ENCODE data around the gene SIN3B. TPM values are rescaled to one million over a fixed set of nuclear protein-coding genes. Genes with fewer than 3 reads are reported as not detected.

Gene SIN3B
- total and polyA plus RNA-seq, 2 experiments from 2014 or later = 14.9 to 18.7 TPM

DNA sequence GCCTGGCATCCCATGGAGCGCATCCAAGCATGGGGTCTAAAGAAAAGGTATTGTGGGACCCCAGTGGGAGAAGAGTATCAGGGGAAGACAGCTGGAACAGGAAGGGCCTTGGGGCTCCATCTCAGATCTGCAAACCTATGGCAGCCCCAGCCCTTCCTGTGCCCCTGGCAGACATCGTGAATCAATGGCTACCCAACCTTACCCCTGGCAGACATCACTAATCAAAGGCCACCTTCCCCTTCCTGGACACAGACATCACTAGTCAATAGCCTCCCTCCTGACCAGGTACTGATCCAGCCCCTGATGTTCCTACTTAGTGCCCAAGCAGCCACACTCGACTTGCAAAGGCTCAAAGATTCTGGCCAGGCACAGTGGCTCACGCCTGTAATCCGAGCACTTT lies 75.4 kb downstream of the SIN3B start:
- no peaks in the 10 kb centered on the region for H3K9me2 ChIP-seq (ENCODE audit: insufficient read depth)
- no peaks in the 10 kb centered on the region for H4K20me1 ChIP-seq (ENCODE audit: insufficient read depth)
- no peaks in the 10 kb centered on the region for H3K4me1 ChIP-seq (ENCODE audit: insufficient read depth)
- H3K36me3 ChIP-seq (ENCODE audit: low read depth) = no peaks in the 10 kb centered on the region
- WGBS, 2 experiments (ENCODE audit: low coverage in 1 of 2, low lambda C conversion rate in 2 of 2, missing lambda C conversion rate in 2 of 2) = 15 to 19% methylated on average over 5 of the region's 5 CpGs
- no peak overlapping the region for H2AFZ ChIP-seq
- no peak for DNase-seq
- H3K4me2 ChIP-seq (ENCODE audit: unreplicated experiment) = no peak overlapping the region
- no peaks in the 10 kb centered on the region for H3K79me2 ChIP-seq (ENCODE audit: insufficient read depth)
- TF ChIP-seq EZH2 (IDR thresholded peaks at IDR 0.05; ENCODE audit: insufficient read depth, poor library complexity, severe bottlenecking) (no peak), EZH2phosphoT487 (IDR thresholded peaks at IDR 0.05; ENCODE audit: insufficient read depth, low read depth) (no peak)
- in situ Hi-C loops (cut with MboI) = no loop called here
- H3K4me3 ChIP-seq = no peak overlapping the region
- no peaks in the 10 kb centered on the region for H3K9me3 ChIP-seq (ENCODE audit: low read depth)
- no peak overlapping the region for H3K27ac ChIP-seq
- H3K27me3 ChIP-seq (replicated peaks; ENCODE audit: insufficient read depth) = no peaks in the 10 kb centered on the region
- H3F3A ChIP-seq (ENCODE audit: insufficient read depth) = no peaks in the 10 kb centered on the region
- H3K9ac ChIP-seq = no peak overlapping the region

DNA sequence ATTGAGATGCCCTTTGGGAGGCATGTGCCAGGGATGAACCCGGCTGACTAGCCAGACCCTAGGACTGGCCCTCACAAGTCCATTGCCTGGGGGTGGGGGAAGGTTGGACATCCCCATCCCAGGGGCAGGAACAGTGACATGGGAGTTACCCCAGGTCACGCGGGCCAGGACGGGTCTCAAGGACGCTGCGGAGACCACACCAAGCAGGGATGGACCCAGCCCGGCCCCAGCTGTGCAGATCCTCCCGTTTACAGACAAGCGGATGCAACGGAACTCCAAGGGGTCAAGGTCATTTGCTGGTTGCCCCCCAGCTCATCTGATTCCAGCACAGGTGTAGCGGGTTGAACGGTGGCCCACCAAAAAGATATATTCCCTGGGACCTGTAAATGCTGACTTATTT lies 79.6 kb downstream of the SIN3B start:
- in situ Hi-C loops (cut with MboI) = no loop called here
- H3F3A ChIP-seq (ENCODE audit: insufficient read depth) = no peaks in the 10 kb centered on the region

DNA sequence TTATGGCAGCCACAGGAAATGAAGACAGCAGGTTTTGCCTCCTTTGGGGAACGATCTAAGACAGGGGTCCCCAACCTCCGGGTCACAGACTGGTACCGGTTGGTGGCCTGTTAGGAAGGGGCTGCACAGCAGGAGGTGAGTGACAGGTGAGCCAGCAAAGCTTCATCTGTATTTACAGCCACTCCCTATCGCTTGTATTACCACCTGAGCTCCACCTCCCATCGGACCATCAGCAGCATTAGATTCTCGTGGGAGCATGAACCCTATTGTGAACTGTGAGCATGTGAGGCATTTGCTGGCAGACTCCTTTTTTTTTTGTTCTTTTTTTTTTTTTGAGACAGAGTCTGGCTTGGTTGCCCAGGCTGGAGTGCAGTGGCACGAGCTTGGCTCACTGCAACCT lies 81.8 kb downstream of the SIN3B start:
- Histone ChIP-seq H3K4me3 (no peak overlapping the region), H3K9me3 (ENCODE audit: low read depth) (no peaks in the 10 kb centered on the region), H3K9me2 (ENCODE audit: insufficient read depth) (no peaks in the 10 kb centered on the region), H2AFZ (no peak overlapping the region), H3K4me2 (ENCODE audit: unreplicated experiment) (no peak overlapping the region), H3K27ac (no peak overlapping the region), H3K27me3 (replicated peaks; ENCODE audit: insufficient read depth) (no peaks in the 10 kb centered on the region), H3F3A (ENCODE audit: insufficient read depth) (no peaks in the 10 kb centered on the region), H4K20me1 (ENCODE audit: insufficient read depth) (no peaks in the 10 kb centered on the region), H3K36me3 (ENCODE audit: low read depth) (no peaks in the 10 kb centered on the region), H3K9ac (no peak overlapping the region), H3K79me2 (ENCODE audit: insufficient read depth) (no peaks in the 10 kb centered on the region), H3K4me1 (ENCODE audit: insufficient read depth) (no peaks in the 10 kb centered on the region)
- no peak for DNase-seq
- 25 to 29% methylated on average over 7 of the region's 7 CpGs for WGBS, 2 experiments (ENCODE audit: low coverage in 1 of 2, low lambda C conversion rate in 2 of 2, missing lambda C conversion rate in 2 of 2)
- TF ChIP-seq EZH2phosphoT487 (IDR thresholded peaks at IDR 0.05; ENCODE audit: insufficient read depth, low read depth) (no peak), EZH2 (IDR thresholded peaks at IDR 0.05; ENCODE audit: insufficient read depth, poor library complexity, severe bottlenecking) (no peak)
- in situ Hi-C loops (cut with MboI) = no loop called here

More for the DNA sequence above, 79.6 kb downstream of the SIN3B start:
- Histone ChIP-seq H3K4me3 (no peak overlapping the region), H3K36me3 (ENCODE audit: low read depth) (no peaks in the 10 kb centered on the region), H3K9me2 (ENCODE audit: insufficient read depth) (no peaks in the 10 kb centered on the region), H3K27ac (no peak overlapping the region), H3K9me3 (ENCODE audit: low read depth) (no peaks in the 10 kb centered on the region), H3K4me2 (ENCODE audit: unreplicated experiment) (no peak overlapping the region), H2AFZ (no peak overlapping the region), H3K9ac (no peak overlapping the region), H3K27me3 (replicated peaks; ENCODE audit: insufficient read depth) (no peaks in the 10 kb centered on the region), H3K4me1 (ENCODE audit: insufficient read depth) (no peaks in the 10 kb centered on the region), H3K79me2 (ENCODE audit: insufficient read depth) (no peaks in the 10 kb centered on the region), H4K20me1 (ENCODE audit: insufficient read depth) (no peaks in the 10 kb centered on the region)
- no peak for DNase-seq
- 57% methylated on average over 12 of the region's 12 CpGs for WGBS, 2 experiments (ENCODE audit: low coverage in 1 of 2, low lambda C conversion rate in 2 of 2, missing lambda C conversion rate in 2 of 2)
- no peak for TF ChIP-seq EZH2 (IDR thresholded peaks at IDR 0.05; ENCODE audit: insufficient read depth, poor library complexity, severe bottlenecking)
- TF ChIP-seq EZH2phosphoT487 (IDR thresholded peaks at IDR 0.05; ENCODE audit: insufficient read depth, low read depth) = no peak

DNA sequence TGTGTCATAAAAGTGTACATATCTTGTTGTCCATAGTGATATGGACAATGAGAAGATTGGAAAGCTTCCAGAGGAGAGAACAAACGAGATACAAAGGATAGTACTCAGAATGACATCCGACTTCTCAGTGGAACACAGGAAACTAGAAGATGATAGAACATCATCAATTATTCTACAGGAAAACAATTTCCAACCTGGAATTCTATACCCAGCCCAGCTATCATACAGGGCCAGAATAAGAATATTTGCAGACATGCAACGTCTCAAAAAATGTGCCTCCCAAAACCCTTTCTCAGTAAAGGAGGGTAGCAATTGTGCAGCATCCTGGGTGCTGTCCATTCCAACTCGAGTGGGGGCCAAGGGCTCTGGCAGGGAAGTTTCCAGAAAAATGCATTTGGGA lies 83.6 kb downstream of the SIN3B start:
- no peaks in the 10 kb centered on the region for H3K9me2 ChIP-seq (ENCODE audit: insufficient read depth)
- DNase-seq = no peak
- H3K9me3 ChIP-seq (ENCODE audit: low read depth) = no peaks in the 10 kb centered on the region
- H3K4me1 ChIP-seq (ENCODE audit: insufficient read depth) = no peaks in the 10 kb centered on the region
- in situ Hi-C loops (cut with MboI) = no loop called here
- no peaks in the 10 kb centered on the region for H3F3A ChIP-seq (ENCODE audit: insufficient read depth)
- 0 out of 2 replicates have a peak, but pooled peaks cover 3% of the 10 kb centered on the region for H3K27me3 ChIP-seq (replicated peaks; ENCODE audit: insufficient read depth)
- 11 to 16% methylated on average over 4 of the region's 4 CpGs for whole genome bisulfite sequencing, 2 experiments (ENCODE audit: low coverage in 1 of 2, low lambda C conversion rate in 2 of 2, missing lambda C conversion rate in 2 of 2)
- H2AFZ ChIP-seq = no peak overlapping the region
- H4K20me1 ChIP-seq (ENCODE audit: insufficient read depth) = no peaks in the 10 kb centered on the region
- H3K4me3 ChIP-seq = no peak overlapping the region
- no peak overlapping the region for H3K4me2 ChIP-seq (ENCODE audit: unreplicated experiment)
- no peak overlapping the region for H3K9ac ChIP-seq
- H3K36me3 ChIP-seq (ENCODE audit: low read depth) = no peaks in the 10 kb centered on the region
- no peak for TF ChIP-seq EZH2 (IDR thresholded peaks at IDR 0.05; ENCODE audit: insufficient read depth, poor library complexity, severe bottlenecking)
- no peak for TF ChIP-seq EZH2phosphoT487 (IDR thresholded peaks at IDR 0.05; ENCODE audit: insufficient read depth, low read depth)
- H3K79me2 ChIP-seq (ENCODE audit: insufficient read depth) = no peaks in the 10 kb centered on the region
- H3K27ac ChIP-seq = no peak overlapping the region

DNA sequence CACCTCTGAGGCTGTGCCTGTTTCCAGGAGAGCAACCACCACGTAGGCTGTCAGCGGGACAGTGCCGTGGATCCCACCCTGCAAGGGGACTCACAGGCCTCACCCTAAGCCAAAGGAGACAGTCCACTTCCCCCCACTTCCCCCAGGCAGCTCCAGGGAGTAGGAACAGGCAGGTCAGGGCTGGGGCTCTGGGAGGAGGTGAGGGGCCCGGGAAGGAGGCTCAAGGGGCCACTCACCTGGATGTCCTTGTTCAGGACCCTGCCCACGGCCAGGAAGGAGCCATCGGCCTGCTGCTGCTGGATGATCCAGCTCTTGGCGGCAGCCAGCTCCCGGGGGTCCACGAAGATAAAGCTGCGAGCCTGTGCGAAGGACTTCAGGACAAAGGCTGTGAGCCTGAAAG lies 85.2 kb downstream of the SIN3B start:
- no peaks in the 10 kb centered on the region for H3K79me2 ChIP-seq (ENCODE audit: insufficient read depth)
- H4K20me1 ChIP-seq (ENCODE audit: insufficient read depth) = no peaks in the 10 kb centered on the region

More for the DNA sequence above, 85.2 kb downstream of the SIN3B start:
- 33 to 38% methylated on average over 10 to 11 of the region's 11 CpGs for WGBS, 2 experiments (ENCODE audit: low coverage in 1 of 2, low lambda C conversion rate in 2 of 2, missing lambda C conversion rate in 2 of 2)
- Histone ChIP-seq H2AFZ (no peak overlapping the region), H3F3A (ENCODE audit: insufficient read depth) (no peaks in the 10 kb centered on the region), H3K4me3 (no peak overlapping the region), H3K4me2 (ENCODE audit: unreplicated experiment) (no peak overlapping the region), H3K27me3 (replicated peaks; ENCODE audit: insufficient read depth) (0 out of 2 replicates have a peak, but pooled peaks cover 6% of the 10 kb centered on the region), H3K36me3 (ENCODE audit: low read depth) (no peaks in the 10 kb centered on the region), H3K9ac (no peak overlapping the region), H3K27ac (no peak overlapping the region), H3K4me1 (ENCODE audit: insufficient read depth) (no peaks in the 10 kb centered on the region), H3K9me2 (ENCODE audit: insufficient read depth) (no peaks in the 10 kb centered on the region), H3K9me3 (ENCODE audit: low read depth) (no peaks in the 10 kb centered on the region)
- DNase-seq = no peak
- in situ Hi-C loops (cut with MboI) = no loop called here
- TF ChIP-seq EZH2phosphoT487 (IDR thresholded peaks at IDR 0.05; ENCODE audit: insufficient read depth, low read depth) (no peak), EZH2 (IDR thresholded peaks at IDR 0.05; ENCODE audit: insufficient read depth, poor library complexity, severe bottlenecking) (no peak)

Measured in GM23248 (cell line).